HepG2 (cell line): Measurements from ENCODE around the gene RNF114. TPM values are rescaled to one million over a fixed set of nuclear protein-coding genes. Genes with fewer than 3 reads are reported as not detected.

ENCODE experiments used
- AKNA ChIP-seq: sonication (generic); formaldehyde crosslinking; IDR thresholded peaks from 2 replicates; pipeline ENCODE4 v1.4.0; 2020; ENCODE audit warnings: missing genetic modification reagents, borderline replicate concordance
- ATAD3A ChIP-seq: sonication (generic); formaldehyde crosslinking; IDR thresholded peaks from 2 replicates; pipeline ENCODE4 v1.4.0; 2020; ENCODE audit warnings: missing genetic modification reagents
- BATF2 ChIP-seq: sonication (generic); formaldehyde crosslinking; IDR thresholded peaks from 2 replicates; pipeline ENCODE4 v1.8.0; 2022; ENCODE audit warnings: mild to moderate bottlenecking, missing genetic modification reagents, moderate library complexity
- CEBPG ChIP-seq: IDR thresholded peaks from 2 replicates; pipeline ENCODE4 v1.6.1; 2016
- HDAC2 ChIP-seq: sonication (generic); formaldehyde crosslinking; IDR thresholded peaks from 2 replicates; pipeline ENCODE4 v1.4.0; 2020; ENCODE audit warnings: missing genetic modification reagents
- IKZF1 ChIP-seq: fragments of 450-650 bp; IDR thresholded peaks from 2 replicates; pipeline ENCODE4 v1.7.1; 2016
- NFATC3 ChIP-seq: sonication (generic); formaldehyde crosslinking; IDR thresholded peaks from 2 replicates; pipeline ENCODE4 v1.5.1; 2020; ENCODE audit warnings: mild to moderate bottlenecking, missing genetic modification reagents
- NONO ChIP-seq, 2 experiments: fragments of 450-650 bp in 1 of 2; sonication (generic) in 1 of 2; formaldehyde crosslinking in 1 of 2; IDR thresholded peaks in 1 of 2; conservative IDR thresholded peaks in 1 of 2; 2 replicates each; pipeline versions ENCODE4 v1.6.1 to v1.8.0; 2017 to 2022; ENCODE audit warnings: mild to moderate bottlenecking in 1 of 2, missing genetic modification reagents in 1 of 2, moderate library complexity in 1 of 2
- PAXIP1 ChIP-seq: sonication (generic); formaldehyde crosslinking; conservative IDR thresholded peaks from 2 replicates; pipeline ENCODE4 v1.4.0; 2020; ENCODE audit warnings: mild to moderate bottlenecking, missing genetic modification reagents, moderate library complexity
- PHF20 ChIP-seq: sonication (generic); formaldehyde crosslinking; IDR thresholded peaks from 2 replicates; pipeline ENCODE4 v1.5.0; 2020; ENCODE audit warnings: mild to moderate bottlenecking, missing genetic modification reagents
- RBM39 ChIP-seq: fragments of 200-400 bp; formaldehyde crosslinking; IDR thresholded peaks from one replicate; pipeline ENCODE4 v1.6.1; 2018; ENCODE audit warnings: antibody characterized with exemption, mild to moderate bottlenecking, low read depth, low read length; ENCODE audit not compliant: poor library complexity, severe bottlenecking
- TRIM22 ChIP-seq: fragments of 450-650 bp; IDR thresholded peaks from 2 replicates; pipeline ENCODE4 v1.6.1; 2017
- ZFP41 ChIP-seq: sonication (generic); formaldehyde crosslinking; IDR thresholded peaks from 2 replicates; pipeline ENCODE4 v1.4.0; 2020; ENCODE audit warnings: mild to moderate bottlenecking, missing genetic modification reagents, borderline replicate concordance
- ZNF136 ChIP-seq: sonication (generic); formaldehyde crosslinking; IDR thresholded peaks from 2 replicates; pipeline ENCODE4 v1.8.1; 2022; ENCODE audit warnings: low read depth, mild to moderate bottlenecking, moderate library complexity, missing genetic modification reagents
- ZNF292 ChIP-seq: sonication (generic); formaldehyde crosslinking; IDR thresholded peaks from 2 replicates; pipeline ENCODE4 v1.8.1; 2022; ENCODE audit warnings: mild to moderate bottlenecking, low read depth, missing genetic modification reagents, borderline replicate concordance
- ZNF724P ChIP-seq: sonication (generic); formaldehyde crosslinking; IDR thresholded peaks from 2 replicates; pipeline ENCODE4 v1.8.0; 2022; ENCODE audit warnings: missing genetic modification reagents, borderline replicate concordance
- ZNF747 ChIP-seq: sonication (generic); formaldehyde crosslinking; IDR thresholded peaks from 2 replicates; pipeline ENCODE4 v1.8.1; 2023; ENCODE audit warnings: missing genetic modification reagents, mild to moderate bottlenecking, borderline replicate concordance
- ZNF782 ChIP-seq: sonication (generic); formaldehyde crosslinking; IDR thresholded peaks from 2 replicates; pipeline ENCODE4 v1.4.0; 2020; ENCODE audit warnings: missing genetic modification reagents, mild to moderate bottlenecking, borderline replicate concordance
- ZNF891 ChIP-seq: sonication (generic); formaldehyde crosslinking; IDR thresholded peaks from 2 replicates; pipeline ENCODE4 v1.5.0; 2020; ENCODE audit warnings: mild to moderate bottlenecking, missing genetic modification reagents
- polyA plus RNA-seq, 8 experiments: library from polyadenylated mRNA; depleted of rRNA in 3 of 8; stranded (reverse) in 7 of 8; unstranded in 1 of 8; fragments of >200 nt; fragmentation: Illumina TruSeq in 4 of 8; extraction: Trizol in 4 of 8; gene quantifications; 2 replicates each; pipeline versions ENCODE4 v1.2.1 to v1.2.3, GENCODE V29; 2011 to 2016; ENCODE audit warnings: low read depth in 4 of 8, missing spikeins in 1 of 8, mixed read lengths in 1 of 8; ENCODE audit not compliant: insufficient read depth in 1 of 8
- total RNA-seq, 5 experiments: library from RNA; depleted of rRNA; stranded (reverse); fragments of >200 nt; fragmentation: Illumina TruSeq; extraction: Trizol; gene quantifications; 2 replicates each; pipeline ENCODE4 v1.2.3, GENCODE V29; 2016; ENCODE audit warnings: low read depth in 1 of 5

Gene RNF114
- total and polyA plus RNA-seq, 2 of the 13 experiments (the other 11 are each of a cell fraction or from before 2014, with no cell fraction given): 119 to 126 TPM

- TF ChIP-seq AKNA (CRISPR knock-in tag): no peak; the same call in 1 of the 2 replicates
- TF ChIP-seq NONO (IDR thresholded peaks at IDR 0.05): no peak
- 0 out of 2 replicates have a peak, but pooled peaks have one; percentile 39 for TF ChIP-seq NONO (CRISPR knock-in tag; conservative IDR thresholded peaks at IDR 0.05)
- peak; percentile 58; the same call in 1 of the 2 replicates for TF ChIP-seq ZNF747
- TF ChIP-seq HDAC2 (CRISPR knock-in tag): peak; percentile 26; the same call in 1 of the 2 replicates
- no peak for TF ChIP-seq RBM39
- no peak for TF ChIP-seq PHF20 (CRISPR knock-in tag)
- TF ChIP-seq TRIM22: no peak
- peak; percentile 69 for TF ChIP-seq CEBPG (CRISPR knock-in tag)
- no peak for TF ChIP-seq ZNF292 (CRISPR knock-in tag)
- no peak for TF ChIP-seq PAXIP1 (CRISPR knock-in tag)
- peak; percentile 52; the same call in 1 of the 2 replicates for TF ChIP-seq ZNF891 (CRISPR knock-in tag)
- no peak for TF ChIP-seq ATAD3A (CRISPR knock-in tag)
- no peak for TF ChIP-seq ZFP41 (CRISPR knock-in tag)
- no peak for TF ChIP-seq ZNF724P (CRISPR knock-in tag)
- no peak for TF ChIP-seq BATF2 (CRISPR knock-in tag)
- TF ChIP-seq ZNF782 (CRISPR knock-in tag): no peak
- no peak for TF ChIP-seq NFATC3 (CRISPR knock-in tag)
- no peak for TF ChIP-seq ZNF136
- TF ChIP-seq IKZF1: no peak
Measured at GRCh38 chr20:49928411-49929141, 7.6 kb upstream of the RNF114 start (continued).
